Activated gamma-delta T cell treated with Interleukin-2 at 50 U/mL for 16 hours (primary cell): ENCODE measurements around the gene CHRNA4.

Source experiments
- DNase-seq: peaks from one replicate; pipeline ENCODE4 v3.0.0-alpha.2; 2020

Gene CHRNA4

DNA sequence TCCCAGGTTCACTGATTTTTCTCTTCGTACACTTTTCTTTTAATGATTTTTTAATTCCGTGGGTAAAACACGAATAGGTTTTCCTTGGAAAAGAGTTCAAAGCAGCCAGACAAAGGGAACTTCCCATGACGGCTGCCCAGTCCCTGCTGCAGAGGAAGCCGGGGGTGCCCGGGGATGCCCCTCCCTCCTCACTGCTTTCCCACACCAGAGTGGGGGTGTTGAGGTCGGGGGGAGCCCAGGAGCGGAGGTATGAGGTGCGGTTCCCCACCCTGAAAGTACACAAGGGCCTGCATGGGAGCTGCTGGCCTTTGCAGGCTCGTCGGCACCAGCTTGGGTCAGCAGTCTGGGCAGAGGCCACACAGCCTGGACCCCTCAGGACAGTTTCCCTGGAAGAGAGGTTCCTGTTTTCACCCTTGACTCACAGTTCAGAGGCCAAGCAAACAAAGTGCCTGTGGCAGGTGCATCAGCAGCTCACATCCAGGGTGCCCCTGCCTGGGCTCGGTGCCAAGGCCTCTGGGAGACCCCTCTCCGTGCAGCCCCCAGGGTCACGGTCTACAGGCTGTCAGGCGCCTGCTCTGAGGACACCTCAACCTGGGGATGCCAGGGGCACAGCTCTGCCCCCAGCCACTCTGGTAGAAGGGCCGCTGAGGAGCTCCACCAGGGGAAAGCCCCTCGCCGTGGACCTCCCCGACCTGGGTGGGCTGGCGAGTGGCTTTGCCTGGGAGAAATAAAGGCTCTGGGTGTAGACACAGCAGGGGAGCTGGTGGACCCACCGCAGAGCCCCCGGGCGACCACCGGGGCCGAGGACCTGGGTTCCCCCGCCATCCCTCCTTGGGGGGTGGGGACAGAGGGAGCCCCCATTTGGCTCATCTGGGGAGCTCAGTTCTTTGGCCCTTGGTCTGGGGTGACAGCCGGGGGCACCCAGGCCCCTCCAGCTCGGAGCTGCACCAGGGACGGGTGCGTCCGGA lies 15.4 kb upstream of the CHRNA4 start:
- DNase-seq: no peak

DNA sequence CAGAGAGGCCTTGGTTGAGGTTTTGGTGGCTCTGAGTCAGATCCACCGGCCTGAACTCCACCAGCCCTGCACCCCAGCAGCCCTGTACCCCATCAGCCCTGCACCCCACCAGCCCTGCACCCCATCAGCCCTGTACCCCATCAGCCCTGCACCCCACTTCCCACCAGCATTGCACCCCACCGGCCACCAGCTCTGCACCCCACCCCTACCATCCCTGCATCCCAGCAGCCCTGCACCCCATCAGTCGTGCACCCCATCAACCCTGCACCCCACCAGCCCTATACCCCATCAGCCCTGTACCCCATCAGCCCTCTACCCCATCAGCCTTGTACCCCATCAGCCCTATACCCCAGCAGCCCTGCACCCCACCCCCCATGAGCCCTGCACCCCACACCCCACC lies 14.3 kb upstream of the CHRNA4 start:
- DNase-seq: no peak

DNA sequence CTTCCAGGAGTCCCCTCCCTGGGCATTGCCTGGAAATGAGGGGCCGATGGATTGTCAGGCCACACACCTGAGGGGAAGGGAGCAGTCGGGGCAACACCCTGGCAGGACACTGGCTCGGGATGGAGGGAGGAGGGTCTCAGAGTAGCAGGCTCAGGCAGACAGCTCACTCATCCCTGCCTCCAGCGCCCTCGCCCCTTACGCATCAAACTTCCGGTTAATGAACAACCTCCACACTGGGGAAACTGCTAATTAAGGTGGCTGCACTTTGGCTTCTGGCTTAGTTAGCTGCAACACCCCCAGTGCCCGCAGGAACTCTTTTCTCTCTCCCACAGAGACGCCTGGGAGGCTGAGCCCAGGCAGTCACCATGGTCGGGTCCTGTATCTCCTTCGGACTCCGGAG lies 13.4 kb upstream of the CHRNA4 start:
- no peak for DNase-seq

DNA sequence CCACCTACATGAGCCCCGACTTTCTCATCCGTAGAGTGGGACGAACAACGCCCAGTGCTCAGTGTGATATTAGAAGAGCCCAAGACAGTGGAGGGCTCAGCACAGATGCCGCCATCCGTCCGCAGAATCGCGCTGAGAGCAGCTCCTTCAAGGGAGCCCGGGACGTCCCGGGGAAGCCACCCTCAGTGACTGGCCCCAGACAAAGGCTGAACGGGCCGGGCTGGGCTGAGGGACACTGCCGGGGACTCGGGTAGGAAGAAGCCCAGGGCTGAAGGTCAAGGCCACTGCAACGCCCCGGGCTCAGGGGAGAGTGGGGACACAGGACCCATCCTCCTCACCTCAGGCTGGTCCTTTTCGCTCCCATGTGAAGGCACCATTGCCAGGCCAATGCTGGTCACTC lies 12.8 kb upstream of the CHRNA4 start:
- no peak for DNase-seq

DNA sequence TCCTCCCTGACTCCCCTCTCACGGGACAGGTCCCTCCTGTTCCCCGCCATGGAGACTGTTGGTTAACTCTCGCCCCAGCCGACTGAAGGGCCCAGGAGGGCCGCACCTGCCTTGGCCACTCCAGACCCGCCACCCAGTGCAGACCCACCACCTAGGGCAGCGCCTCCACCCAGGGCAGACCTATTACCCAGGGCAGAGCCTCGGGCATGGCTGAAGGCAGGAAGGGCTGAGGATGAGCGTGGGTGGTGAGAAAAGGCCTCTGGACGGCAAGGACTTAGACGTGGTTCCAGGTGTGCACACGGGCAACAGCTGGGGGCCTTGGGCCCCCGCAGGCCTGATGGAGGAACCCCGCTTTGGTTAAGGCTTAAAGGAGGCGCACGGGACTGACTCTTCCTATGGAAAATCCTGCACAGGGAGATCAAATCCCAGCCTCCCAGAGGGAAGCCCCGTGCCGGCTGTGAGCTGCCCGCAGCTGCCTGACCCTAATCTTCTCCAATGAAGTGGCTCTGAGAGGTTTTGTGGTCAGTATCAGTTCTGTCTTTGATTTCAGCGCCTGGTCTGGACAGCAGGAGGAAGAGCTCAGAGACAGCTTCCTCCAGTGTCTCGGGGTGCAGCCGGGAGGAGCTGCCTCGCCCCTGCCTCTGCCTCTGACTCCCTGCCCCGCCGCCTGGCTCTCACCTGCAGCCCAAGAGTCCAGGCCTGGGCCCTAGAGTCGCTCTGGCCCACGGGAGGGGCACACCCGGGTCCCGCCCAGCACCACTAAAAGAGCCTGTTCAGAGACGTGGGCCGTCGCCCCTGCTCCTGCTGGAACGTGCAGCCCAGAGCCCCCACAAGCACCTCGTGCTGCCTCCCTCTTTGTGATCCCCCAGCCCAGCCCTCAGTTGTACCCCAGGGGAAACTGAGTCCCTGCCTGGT lies 12.1 kb upstream of the CHRNA4 start:
- no peak for DNase-seq

DNA sequence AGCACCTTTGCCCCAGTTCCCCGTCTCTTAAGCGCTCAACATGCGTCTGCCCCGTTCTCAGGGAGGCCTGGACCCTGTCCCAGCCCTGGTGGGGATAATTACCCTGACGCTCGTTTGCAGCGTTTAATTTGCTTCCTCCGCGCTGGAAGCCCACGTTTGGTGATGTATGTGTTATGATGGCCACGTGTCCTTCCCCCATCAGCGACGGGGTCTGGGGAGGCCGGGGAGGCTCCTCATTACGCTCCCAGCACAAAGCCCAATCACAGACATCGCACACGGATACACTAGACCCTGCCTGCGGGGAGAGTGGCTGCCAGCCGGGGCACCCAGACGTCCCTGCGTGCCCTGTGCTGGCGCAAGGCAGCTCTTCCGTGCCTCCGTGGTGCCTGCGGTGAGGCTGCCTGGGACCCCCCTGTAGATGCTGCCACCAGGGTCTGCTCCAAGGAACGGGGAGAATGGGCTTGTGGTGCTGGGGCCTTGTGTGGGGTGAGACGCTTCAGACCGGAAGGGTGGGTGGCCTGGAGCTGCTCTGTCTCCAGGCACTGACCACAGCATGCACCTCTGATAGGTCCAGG lies 10.2 kb upstream of the CHRNA4 start:
- DNase-seq: no peak

DNA sequence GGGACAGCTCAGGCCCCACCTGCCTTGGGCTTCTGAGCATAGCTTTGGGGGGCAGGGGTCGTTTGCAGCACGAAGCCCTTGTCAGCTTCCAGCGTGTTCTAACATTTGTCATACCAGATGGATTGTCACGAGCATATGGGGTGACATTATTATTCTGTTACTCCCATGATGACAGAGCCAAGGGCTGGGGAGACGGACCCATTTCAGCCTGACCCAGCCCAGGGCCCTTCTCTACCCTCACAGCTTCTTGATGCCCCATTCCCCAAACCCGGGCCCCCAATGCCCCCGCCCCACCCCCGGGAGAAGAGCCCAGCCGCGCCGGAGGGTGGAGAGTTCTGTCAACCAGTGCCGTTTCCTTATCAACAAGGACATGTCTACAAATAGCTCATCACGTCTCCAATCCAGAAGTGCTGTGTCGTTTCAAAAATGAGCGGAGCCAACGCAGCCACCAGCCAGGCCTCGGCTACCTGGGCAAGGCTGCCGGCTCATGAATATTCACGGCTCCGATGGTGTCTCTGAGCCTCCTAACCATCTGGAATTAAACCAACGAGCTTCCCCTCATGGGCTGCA lies 9.6 kb upstream of the CHRNA4 start:
- DNase-seq: no peak

DNA sequence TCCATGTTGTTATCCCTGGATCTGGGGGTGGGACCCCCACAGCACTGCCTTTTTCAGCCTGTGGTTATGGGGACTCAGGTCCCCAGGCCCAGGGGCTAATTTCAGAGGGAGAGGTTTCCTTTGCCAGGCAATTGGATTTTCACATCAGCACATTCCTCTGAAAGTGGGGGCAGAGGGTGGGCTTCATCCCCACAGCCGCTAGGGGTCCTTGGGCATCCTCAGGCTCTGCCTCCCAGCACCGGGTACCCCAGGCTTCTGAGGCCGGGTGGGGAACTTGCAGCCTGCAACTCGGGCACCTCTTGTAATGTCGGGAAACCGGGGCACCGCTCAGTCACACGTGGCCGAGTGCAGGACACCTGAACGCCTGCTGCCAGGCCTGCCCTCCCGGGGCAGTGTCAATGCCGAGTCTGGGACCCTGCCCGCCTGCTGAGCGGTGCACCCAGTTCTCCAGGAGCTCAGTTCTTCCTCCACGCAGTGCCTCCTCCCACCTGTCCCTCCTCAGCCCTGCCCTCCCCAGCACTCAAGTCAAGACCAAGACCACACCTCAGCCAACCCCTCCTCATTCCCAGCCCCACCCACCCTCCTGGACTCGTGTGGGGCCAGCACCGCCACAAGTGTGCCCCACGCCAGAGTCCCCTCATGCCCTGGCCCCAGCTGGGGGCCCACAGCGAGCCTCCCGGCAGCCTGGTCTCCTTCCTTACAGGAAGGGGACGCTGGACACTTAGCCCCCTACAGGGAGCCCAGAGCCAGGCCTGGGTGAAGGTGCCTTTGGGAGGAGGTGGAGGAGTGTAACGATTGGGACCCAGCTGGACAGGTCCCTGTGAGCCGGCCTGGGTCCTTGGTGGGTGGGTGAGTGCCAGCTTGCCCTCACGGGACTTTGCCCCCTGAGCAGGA lies 8.8 kb upstream of the CHRNA4 start:
- no peak for DNase-seq

DNA sequence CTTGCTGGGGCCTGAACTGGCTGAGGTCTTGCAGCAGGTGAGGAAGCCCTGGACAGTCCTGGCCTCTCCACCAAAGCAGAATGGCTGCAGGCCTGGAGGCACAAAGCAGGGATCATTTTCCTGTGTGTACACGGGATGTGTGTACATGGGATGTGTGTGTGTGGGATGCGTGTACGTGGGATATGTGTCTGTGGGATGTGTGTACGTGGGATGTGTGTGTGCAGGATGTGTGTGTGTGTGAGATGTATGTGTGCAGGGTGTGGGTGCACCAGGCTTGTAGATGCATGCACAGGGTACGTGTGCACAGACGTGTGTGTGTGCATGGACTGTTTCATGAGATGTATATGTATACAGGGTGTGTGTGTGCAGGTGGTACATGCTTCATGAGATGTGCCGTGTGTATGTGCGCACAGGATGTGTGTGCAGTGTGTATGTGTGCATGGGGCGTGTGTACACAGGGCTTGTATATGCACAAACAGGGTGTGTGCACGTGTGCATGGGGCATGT lies 7.9 kb upstream of the CHRNA4 start:
- no peak for DNase-seq

DNA sequence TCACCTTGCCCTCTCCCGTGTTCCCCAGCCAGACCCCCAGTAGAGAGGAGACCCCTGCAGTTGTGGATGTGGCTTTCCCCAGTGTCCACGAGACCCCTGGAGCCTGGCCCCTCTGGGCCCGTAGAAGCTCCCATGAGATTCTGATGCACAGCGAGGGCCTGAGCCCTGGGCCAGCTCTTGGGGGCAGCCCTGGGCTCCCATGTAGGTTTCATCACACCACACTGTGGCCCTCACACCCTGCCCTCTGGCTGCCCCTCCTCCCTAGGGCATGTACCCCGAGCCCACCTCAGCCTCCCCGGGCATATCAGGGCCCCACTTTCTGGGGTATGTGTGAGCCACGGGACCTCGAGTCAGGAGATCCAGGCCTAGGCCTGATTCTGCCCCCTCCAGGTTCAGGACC lies 7.0 kb upstream of the CHRNA4 start:
- DNase-seq: no peak

DNA sequence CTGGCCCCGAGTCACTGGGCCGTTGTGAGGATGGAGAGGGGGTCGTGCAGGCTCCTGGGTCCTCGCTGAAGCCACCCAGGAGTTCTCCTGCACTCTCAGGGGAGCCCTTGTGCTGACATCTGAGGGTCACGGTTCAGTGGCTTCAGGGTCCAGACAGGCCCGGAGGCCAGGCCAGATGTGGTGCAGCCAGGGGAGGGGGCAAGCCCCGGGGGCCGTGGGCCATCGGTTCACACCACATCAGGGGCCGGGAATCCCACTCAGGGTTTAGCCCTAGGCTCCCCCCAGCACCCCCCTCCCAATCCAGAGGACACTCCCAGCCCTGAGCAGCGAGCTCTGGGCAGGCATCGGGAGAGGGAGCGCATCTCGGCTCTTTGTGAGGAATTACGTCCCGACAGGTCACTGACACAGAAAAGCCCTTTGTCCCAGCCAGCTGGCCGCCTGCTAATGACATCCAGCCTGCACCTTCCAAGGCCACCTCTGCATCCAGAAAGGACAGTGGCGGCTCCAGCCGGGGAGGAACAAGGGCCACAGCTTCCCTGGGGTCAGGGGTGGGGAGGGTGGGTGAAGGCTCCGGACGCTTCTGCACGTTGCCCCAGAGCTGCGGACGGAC lies 6.4 kb upstream of the CHRNA4 start:
- no peak for DNase-seq

DNA sequence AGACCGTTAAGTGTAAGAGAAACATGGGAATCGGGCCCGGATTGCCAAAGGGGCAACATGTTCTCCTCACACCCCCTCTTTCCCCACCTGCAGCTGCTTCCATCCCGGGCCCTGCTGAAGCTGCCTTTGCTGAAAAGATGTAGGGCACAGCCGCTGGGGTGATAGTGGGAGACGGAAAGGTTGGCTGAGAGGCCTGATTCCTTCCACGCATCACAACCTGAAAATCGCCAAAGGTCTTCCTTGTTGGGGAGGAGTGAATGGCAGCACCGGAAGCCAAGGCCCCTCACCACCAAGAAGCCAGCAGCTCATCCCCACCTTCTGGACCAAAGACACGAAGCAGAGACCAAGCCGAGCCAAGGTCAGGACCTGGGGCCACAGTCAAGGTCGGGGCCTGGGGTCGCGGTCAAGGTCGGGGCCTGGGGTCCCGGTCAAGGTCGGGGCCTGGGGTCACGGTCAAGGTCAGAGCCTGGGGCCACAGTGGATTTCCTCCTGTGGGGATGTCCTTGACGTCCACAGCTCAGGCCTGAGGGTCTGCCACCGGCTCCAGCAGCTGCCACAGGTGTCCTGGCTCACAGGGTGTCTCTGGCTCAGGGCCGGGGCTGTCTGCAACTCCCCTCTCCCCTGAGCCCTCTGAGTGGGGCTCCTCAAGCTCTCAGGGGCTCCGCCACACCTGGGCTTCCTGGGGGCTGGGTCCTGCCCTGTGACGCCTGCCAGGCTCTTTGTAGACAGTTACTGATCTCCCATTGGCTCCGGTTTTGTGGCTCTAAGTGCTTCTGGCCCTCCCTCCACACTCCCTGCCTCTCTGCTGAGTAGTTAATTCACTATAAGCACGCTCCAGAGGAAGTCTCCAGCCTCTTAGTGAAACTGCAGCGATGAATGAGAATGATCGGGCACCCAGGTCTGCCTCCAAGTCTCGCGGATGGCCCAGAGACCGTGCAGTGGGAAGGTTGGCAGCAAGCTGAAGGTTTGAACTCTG lies 5.5 kb upstream of the CHRNA4 start:
- DNase-seq: no peak

DNA sequence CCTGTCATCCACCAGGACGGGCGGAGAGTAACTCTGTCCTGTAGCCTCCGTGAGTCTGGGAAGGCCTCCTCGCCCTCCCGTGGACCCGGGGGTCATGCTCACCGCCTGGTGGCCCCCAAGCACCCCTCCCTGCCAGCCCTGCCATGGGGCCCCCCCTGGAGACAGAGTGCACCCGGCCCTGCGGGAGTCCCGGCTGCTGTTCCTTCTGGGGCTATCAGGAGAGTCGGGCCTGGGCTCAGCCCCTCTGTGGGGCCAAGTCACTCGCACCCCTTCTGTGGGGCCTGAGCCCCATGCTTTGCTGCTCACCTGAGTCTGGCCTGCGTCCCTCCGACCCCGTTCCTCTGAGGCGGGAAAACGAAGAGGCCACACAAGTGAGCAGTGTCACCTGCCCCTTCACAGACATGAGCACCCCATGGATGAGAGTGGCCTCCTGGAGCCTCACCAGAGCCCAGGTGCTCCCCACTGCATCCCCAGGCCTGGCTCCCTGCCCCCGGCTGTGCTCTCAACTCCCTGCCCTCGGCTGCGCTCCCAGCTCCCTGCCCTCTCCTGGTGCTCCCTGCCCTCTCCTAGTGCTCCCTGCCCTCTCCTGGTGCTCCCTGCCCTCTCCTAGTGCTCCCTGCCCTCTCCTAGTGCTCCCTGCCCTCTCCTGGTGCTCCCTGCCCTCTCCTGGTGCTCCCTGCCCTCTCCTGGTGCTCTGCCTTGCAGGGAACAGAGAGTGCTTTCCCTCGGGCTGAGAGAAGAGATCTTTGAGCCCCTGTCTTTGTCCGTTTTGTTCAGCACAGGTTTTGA lies 4.6 kb upstream of the CHRNA4 start:
- DNase-seq: no peak

DNA sequence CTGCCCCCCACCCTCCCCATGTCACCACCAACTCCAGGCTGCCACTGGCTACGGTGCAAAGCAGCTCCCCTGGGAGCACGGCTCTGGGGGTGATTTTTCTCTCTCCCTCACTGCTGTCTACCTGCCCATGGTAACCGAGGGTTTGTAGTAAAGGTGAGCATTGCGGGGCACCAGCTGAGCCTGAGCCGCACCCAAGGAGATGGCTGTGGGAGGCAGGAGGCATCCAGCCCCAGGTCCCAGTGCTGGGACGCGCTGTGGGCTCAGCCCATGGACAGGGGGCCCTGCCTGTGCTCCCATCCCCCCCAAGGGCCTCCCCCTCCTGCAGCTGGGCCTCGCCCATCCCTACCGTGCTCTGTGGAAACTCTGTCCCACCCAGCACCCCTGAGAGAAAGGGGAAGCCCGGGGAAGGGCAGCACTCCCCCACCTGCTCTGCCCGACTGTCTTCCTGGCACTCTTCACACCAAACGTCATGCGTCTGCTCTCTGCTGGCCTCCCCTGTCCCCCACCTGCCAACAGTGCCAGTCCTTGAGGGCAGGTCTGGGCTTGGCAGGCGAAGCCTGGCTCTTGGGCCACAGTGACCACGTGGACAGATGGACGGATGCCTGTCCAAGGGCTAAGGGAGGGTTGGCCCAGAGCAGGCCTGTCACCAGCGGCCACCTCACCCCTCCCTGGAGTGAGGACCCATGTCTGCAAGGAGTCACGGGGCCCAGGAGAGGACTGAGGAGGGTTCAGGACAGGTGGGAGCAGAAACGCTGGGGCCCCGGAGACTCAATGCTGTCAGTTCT lies 3.8 kb upstream of the CHRNA4 start:
- DNase-seq: no peak

DNA sequence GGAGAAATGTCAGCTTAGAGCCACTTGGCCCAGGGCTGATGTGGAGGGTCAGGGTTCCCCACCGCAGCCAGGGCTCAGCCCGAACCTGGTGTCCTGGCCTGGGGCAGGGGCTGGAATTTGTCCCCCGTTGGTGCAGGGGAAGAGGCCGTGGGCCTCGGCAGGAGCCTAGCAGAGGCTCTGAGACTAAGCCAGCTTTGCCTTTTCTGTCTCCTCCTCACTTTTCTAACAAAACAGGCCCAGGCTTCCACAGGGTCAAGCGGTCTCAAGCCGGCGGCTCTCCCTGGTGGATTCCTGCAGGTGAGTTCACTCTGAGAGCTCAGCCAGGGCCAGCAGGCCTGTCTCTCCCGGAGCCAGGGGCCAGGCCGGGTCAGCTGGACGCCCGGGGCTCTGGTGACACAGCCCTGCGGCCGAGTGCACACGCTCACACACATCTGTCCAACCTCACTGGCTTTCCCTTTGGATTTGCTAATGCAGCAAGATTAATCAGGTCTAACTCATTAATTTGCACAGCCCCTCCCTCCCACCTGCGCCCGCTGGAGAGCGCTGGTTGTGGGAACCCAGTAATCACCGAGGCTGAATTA lies 2.9 kb upstream of the CHRNA4 start:
- DNase-seq: no peak

DNA sequence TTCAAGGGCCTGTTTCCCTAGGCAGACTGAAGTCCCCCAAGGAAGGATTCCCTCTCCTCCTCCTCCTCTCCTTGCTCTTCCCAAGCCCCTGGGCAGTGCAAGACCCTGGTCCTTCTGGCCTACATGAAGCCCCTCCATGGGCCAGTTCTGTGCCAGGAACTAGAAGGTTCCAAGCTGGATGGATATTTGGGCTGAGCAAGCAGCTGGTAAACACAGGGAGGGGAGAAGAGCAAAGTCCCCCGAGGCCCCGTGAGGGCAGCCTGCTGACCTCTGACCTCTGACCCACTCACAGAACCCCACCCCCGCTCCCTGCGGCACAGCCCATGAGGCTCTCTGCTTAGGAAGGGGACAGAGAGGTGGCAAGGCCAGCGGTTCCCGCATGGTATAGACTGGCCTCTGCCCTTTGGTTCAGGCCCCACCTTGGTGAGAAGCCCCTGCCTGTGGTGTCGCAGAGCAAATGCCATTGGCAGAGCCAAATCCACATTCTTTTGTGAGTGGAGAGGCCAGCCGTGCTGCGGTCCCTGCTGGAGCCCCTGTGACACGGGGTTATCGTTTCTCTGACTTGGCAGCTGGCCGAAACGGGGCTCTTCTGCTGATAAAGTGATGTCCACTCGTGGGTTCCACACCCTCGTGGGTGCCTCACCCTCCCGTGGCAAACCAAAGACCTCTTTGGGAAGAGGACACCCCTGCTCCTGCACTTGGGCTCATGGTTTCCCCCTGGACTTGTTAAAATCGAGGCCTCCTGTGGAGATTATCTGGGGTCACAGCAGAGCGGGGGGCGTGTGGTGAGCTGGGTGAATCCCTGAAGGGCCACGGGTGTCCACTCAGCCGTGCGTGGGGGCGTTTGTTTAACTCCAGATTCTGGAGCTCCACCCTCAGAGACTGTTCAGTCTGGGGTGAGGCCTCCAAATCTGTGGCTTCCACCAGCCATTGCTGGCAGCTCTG lies 2.1 kb upstream of the CHRNA4 start:
- DNase-seq: no peak
